HepG2 (cell line): ENCODE data around the gene RNF40. TPM values are rescaled to one million over a fixed set of nuclear protein-coding genes. Genes with fewer than 3 reads are reported as not detected.

Experiments
- AGO1 ChIP-seq: fragments of 200-400 bp; formaldehyde crosslinking; IDR thresholded peaks from 2 replicates; pipeline ENCODE4 v1.6.1; 2017; ENCODE audit warnings: mild to moderate bottlenecking, low read depth, low read length, moderate library complexity; ENCODE audit not compliant: poor library complexity, severe bottlenecking
- DPF2 ChIP-seq: sonication (generic); formaldehyde crosslinking; IDR thresholded peaks from 2 replicates; pipeline ENCODE4 v1.4.0; 2020; ENCODE audit warnings: mild to moderate bottlenecking, low read depth, missing genetic modification reagents, borderline replicate concordance
- HNF4G ChIP-seq, 2 experiments: sonication (generic) in 1 of 2; formaldehyde crosslinking in 1 of 2; IDR thresholded peaks; 2 replicates each; pipeline versions ENCODE4 v1.4.0 to v1.6.1; 2011 to 2020; ENCODE audit warnings: borderline replicate concordance in 2 of 2, low read depth in 2 of 2, mild to moderate bottlenecking in 2 of 2, low read length in 1 of 2, missing genetic modification reagents in 1 of 2, moderate library complexity in 1 of 2
- KLF15 ChIP-seq: sonication (generic); formaldehyde crosslinking; IDR thresholded peaks from 2 replicates; pipeline ENCODE4 v1.8.1; 2023; ENCODE audit warnings: borderline replicate concordance, mild to moderate bottlenecking, inconsistent platforms, missing genetic modification reagents, mixed read lengths
- MBD4 ChIP-seq: IDR thresholded peaks from 2 replicates; pipeline ENCODE4 v1.6.1; 2012; ENCODE audit warnings: low read length, inconsistent platforms, borderline replicate concordance
- NFE2L1 ChIP-seq: sonication (generic); formaldehyde crosslinking; IDR thresholded peaks from 2 replicates; pipeline ENCODE4 v1.4.0; 2020; ENCODE audit warnings: missing genetic modification reagents, mild to moderate bottlenecking, borderline replicate concordance
- PRDM4 ChIP-seq: sonication (generic); formaldehyde crosslinking; IDR thresholded peaks from 2 replicates; pipeline ENCODE4 v1.9.0; 2021; ENCODE audit warnings: missing genetic modification reagents, borderline replicate concordance
- SIX1 ChIP-seq: sonication (generic); formaldehyde crosslinking; IDR thresholded peaks from 2 replicates; pipeline ENCODE4 v1.4.0; 2020; ENCODE audit warnings: missing genetic modification reagents, borderline replicate concordance
- ZFP41 ChIP-seq: sonication (generic); formaldehyde crosslinking; IDR thresholded peaks from 2 replicates; pipeline ENCODE4 v1.4.0; 2020; ENCODE audit warnings: mild to moderate bottlenecking, missing genetic modification reagents, borderline replicate concordance
- ZNF207 ChIP-seq: fragments of 450-650 bp; IDR thresholded peaks from 2 replicates; pipeline ENCODE4 v1.6.1; 2016; ENCODE audit warnings: antibody characterized with exemption, borderline replicate concordance
- ZNF512B ChIP-seq: sonication (generic); formaldehyde crosslinking; IDR thresholded peaks from 2 replicates; pipeline ENCODE4 v1.5.1; 2020; ENCODE audit warnings: missing genetic modification reagents, mild to moderate bottlenecking, borderline replicate concordance
- ZNF781 ChIP-seq: sonication (generic); formaldehyde crosslinking; IDR thresholded peaks from 2 replicates; pipeline ENCODE4 v1.5.1; 2020; ENCODE audit warnings: borderline replicate concordance, mild to moderate bottlenecking, missing genetic modification reagents; ENCODE audit errors: not compliant biosample characterization
- ZNF841 ChIP-seq: sonication (generic); formaldehyde crosslinking; IDR thresholded peaks from 2 replicates; pipeline ENCODE4 v1.8.1; 2023; ENCODE audit warnings: missing genetic modification reagents, borderline replicate concordance
- polyA plus RNA-seq, 8 experiments: library from polyadenylated mRNA; depleted of rRNA in 3 of 8; stranded (reverse) in 7 of 8; unstranded in 1 of 8; fragments of >200 nt; fragmentation: Illumina TruSeq in 4 of 8; extraction: Trizol in 4 of 8; gene quantifications; 2 replicates each; pipeline versions ENCODE4 v1.2.1 to v1.2.3, GENCODE V29; 2011 to 2016; ENCODE audit warnings: low read depth in 4 of 8, missing spikeins in 1 of 8, mixed read lengths in 1 of 8; ENCODE audit not compliant: insufficient read depth in 1 of 8
- total RNA-seq, 5 experiments: library from RNA; depleted of rRNA; stranded (reverse); fragments of >200 nt; fragmentation: Illumina TruSeq; extraction: Trizol; gene quantifications; 2 replicates each; pipeline ENCODE4 v1.2.3, GENCODE V29; 2016; ENCODE audit warnings: low read depth in 1 of 5
- TF ChIP-seq, protein P1 (sequence below): sonication (generic); formaldehyde crosslinking; conservative IDR thresholded peaks from 2 replicates; pipeline ENCODE4 v1.4.0; 2020; ENCODE audit warnings: missing genetic modification reagents
- TF ChIP-seq, protein P2 (sequence below): sonication (generic); formaldehyde crosslinking; IDR thresholded peaks from 2 replicates; pipeline ENCODE4 v1.4.0; 2020; ENCODE audit warnings: missing genetic modification reagents, borderline replicate concordance

Gene RNF40
- total and polyA plus RNA-seq, 2 of the 13 experiments (the other 11 are each of a cell fraction or from before 2014, with no cell fraction given): 84.0 to 85.6 TPM

DNA sequence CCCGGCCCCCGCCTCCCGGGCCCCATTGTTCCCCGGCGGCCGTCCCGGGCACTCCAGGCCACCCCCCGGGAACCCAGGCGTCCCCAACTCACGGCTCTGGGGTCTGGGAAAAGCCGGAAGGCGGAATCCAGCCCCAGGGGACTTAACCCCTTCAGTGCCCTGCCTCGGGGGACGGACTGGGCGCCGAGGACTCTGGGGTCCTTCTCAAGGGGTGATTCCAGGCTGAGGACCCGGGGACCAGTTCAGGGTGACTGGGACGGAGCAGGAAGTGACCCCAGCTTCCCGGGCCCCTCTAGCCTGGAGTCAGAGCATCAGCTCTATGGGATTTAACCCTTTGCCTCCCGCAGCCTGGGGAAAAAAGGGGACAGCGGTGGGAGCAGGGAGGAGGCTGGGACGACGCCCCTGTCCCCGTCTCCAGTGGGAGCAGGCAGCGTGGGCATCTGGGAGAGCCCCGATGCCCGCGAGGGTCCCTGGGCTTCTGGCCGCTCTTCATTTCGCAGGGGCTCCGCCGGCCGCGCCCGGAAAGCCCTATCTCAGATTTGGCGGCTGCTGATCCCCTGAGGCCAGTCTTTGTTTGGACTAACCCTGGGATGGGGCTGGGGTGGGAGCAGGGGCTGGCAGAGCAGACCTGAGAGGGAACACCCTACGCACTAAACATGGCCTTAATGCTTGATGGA is 25.0 kb downstream of the RNF40 start, which contains the start of gene ZNF629 (continued):
- TF ChIP-seq HNF4G (IDR thresholded peaks at IDR 0.05; ENCODE audit: borderline replicate concordance, low read depth, low read length) (peak; percentile 59; the same call in 1 of the 2 replicates), HNF4G (CRISPR knock-in tag; IDR thresholded peaks at IDR 0.05; ENCODE audit: borderline replicate concordance, low read depth) (peak; percentile 38; the same call in 1 of the 2 replicates), ZNF841 (CRISPR knock-in tag) (peak; percentile 83; the same call in 1 of the 2 replicates), ZNF207 (no peak), AGO1 (peak; percentile 79), MBD4 (no peak), ZFP41 (CRISPR knock-in tag) (no peak; the same call in 1 of the 2 replicates), ZNF512B (CRISPR knock-in tag) (peak; percentile 73; the same call in 1 of the 2 replicates), NFE2L1 (CRISPR knock-in tag) (no peak), KLF15 (CRISPR knock-in tag) (peak; percentile 48; the same call in 1 of the 2 replicates), DPF2 (CRISPR knock-in tag) (no peak; the same call in 1 of the 2 replicates), PRDM4 (CRISPR knock-in tag) (no peak; the same call in 1 of the 2 replicates), ZNF781 (CRISPR knock-in tag) (no peak), SIX1 (CRISPR knock-in tag) (0 out of 2 replicates have a peak, but pooled peaks have one; percentile 39)
- TF ChIP-seq, protein P1, sequence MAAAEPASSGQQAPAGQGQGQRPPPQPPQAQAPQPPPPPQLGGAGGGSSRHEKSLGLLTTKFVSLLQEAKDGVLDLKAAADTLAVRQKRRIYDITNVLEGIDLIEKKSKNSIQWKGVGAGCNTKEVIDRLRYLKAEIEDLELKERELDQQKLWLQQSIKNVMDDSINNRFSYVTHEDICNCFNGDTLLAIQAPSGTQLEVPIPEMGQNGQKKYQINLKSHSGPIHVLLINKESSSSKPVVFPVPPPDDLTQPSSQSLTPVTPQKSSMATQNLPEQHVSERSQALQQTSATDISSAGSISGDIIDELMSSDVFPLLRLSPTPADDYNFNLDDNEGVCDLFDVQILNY (CRISPR knock-in tag): 0 out of 2 replicates have a peak, but pooled peaks have one; percentile 38
- TF ChIP-seq, protein P2, sequence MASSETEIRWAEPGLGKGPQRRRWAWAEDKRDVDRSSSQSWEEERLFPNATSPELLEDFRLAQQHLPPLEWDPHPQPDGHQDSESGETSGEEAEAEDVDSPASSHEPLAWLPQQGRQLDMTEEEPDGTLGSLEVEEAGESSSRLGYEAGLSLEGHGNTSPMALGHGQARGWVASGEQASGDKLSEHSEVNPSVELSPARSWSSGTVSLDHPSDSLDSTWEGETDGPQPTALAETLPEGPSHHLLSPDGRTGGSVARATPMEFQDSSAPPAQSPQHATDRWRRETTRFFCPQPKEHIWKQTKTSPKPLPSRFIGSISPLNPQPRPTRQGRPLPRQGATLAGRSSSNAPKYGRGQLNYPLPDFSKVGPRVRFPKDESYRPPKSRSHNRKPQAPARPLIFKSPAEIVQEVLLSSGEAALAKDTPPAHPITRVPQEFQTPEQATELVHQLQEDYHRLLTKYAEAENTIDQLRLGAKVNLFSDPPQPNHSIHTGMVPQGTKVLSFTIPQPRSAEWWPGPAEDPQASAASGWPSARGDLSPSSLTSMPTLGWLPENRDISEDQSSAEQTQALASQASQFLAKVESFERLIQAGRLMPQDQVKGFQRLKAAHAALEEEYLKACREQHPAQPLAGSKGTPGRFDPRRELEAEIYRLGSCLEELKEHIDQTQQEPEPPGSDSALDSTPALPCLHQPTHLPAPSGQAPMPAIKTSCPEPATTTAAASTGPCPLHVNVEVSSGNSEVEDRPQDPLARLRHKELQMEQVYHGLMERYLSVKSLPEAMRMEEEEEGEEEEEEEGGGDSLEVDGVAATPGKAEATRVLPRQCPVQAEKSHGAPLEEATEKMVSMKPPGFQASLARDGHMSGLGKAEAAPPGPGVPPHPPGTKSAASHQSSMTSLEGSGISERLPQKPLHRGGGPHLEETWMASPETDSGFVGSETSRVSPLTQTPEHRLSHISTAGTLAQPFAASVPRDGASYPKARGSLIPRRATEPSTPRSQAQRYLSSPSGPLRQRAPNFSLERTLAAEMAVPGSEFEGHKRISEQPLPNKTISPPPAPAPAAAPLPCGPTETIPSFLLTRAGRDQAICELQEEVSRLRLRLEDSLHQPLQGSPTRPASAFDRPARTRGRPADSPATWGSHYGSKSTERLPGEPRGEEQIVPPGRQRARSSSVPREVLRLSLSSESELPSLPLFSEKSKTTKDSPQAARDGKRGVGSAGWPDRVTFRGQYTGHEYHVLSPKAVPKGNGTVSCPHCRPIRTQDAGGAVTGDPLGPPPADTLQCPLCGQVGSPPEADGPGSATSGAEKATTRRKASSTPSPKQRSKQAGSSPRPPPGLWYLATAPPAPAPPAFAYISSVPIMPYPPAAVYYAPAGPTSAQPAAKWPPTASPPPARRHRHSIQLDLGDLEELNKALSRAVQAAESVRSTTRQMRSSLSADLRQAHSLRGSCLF: no peak
